ENCODE data around the gene AUTS2.

AUTS2 gene

GRCh38 chr7:70379210-70379609 lies 780.9 kb downstream of the AUTS2 start:
- H3K4me3 ChIP-seq (replicated peaks; ENCODE audit: low read depth, low read length) = no peak overlapping the region
- no peak for DNase-seq (ENCODE audit: extremely low read depth, low read depth)
- TF ChIP-seq CTCF (IDR thresholded peaks at IDR 0.05; ENCODE audit: low read depth, low read length, missing control alignments) = no peak

- H3K4me3 ChIP-seq (replicated peaks; ENCODE audit: low read depth, low read length) = no peak overlapping the region
- TF ChIP-seq CTCF (IDR thresholded peaks at IDR 0.05; ENCODE audit: low read depth, low read length, missing control alignments) = no peak
- no peak for DNase-seq (ENCODE audit: extremely low read depth, low read depth)
Observed at GRCh38 chr7:70380421-70381015, 782.2 kb downstream of the AUTS2 start.

GRCh38 chr7:70383066-70383782 lies 784.9 kb downstream of the AUTS2 start:
- no peak overlapping the region for H3K4me3 ChIP-seq (replicated peaks; ENCODE audit: low read depth, low read length)
- DNase-seq (ENCODE audit: extremely low read depth, low read depth) = no peak
- no peak for TF ChIP-seq CTCF (IDR thresholded peaks at IDR 0.05; ENCODE audit: low read depth, low read length, missing control alignments)

GRCh38 chr7:70384024-70384423 lies 785.7 kb downstream of the AUTS2 start:
- no peak overlapping the region for H3K4me3 ChIP-seq (replicated peaks; ENCODE audit: low read depth, low read length)
- no peak for TF ChIP-seq CTCF (IDR thresholded peaks at IDR 0.05; ENCODE audit: low read depth, low read length, missing control alignments)
- DNase-seq (ENCODE audit: extremely low read depth, low read depth) = no peak

- TF ChIP-seq CTCF (IDR thresholded peaks at IDR 0.05; ENCODE audit: low read depth, low read length, missing control alignments) = no peak
- DNase-seq (ENCODE audit: extremely low read depth, low read depth) = no peak
- no peak overlapping the region for H3K4me3 ChIP-seq (replicated peaks; ENCODE audit: low read depth, low read length)
Observed at GRCh38 chr7:70384891-70385290, 786.6 kb downstream of the AUTS2 start.

- no peak for TF ChIP-seq CTCF (IDR thresholded peaks at IDR 0.05; ENCODE audit: low read depth, low read length, missing control alignments)
- DNase-seq (ENCODE audit: extremely low read depth, low read depth) = no peak
- no peak overlapping the region for H3K4me3 ChIP-seq (replicated peaks; ENCODE audit: low read depth, low read length)
Observed at GRCh38 chr7:70387217-70387616, 788.9 kb downstream of the AUTS2 start.

Data from HFF-Myc (cell line).